HepG2 (cell line): Measurements from ENCODE around the gene UBE2I. TPM values are rescaled to one million over a fixed set of nuclear protein-coding genes. Genes with fewer than 3 reads are reported as not detected.

Experiments used
- CEBPZ ChIP-seq: IDR thresholded peaks from 2 replicates; pipeline ENCODE4 v1.6.1; 2012; ENCODE audit warnings: low read length, improper control_type of control experiment
- FOXA3 ChIP-seq: IDR thresholded peaks from 2 replicates; pipeline ENCODE4 v1.6.1; 2016; ENCODE audit warnings: missing genetic modification reagents, missing compliant biosample characterization
- IRX3 ChIP-seq: sonication (generic); formaldehyde crosslinking; IDR thresholded peaks from 2 replicates; pipeline ENCODE4 v1.8.1; 2023; ENCODE audit warnings: mild to moderate bottlenecking, low read depth, missing genetic modification reagents, borderline replicate concordance
- PAXIP1 ChIP-seq: sonication (generic); formaldehyde crosslinking; conservative IDR thresholded peaks from 2 replicates; pipeline ENCODE4 v1.4.0; 2020; ENCODE audit warnings: mild to moderate bottlenecking, missing genetic modification reagents, moderate library complexity
- SYNCRIP ChIP-seq: fragments of 200-400 bp; formaldehyde crosslinking; IDR thresholded peaks from 2 replicates; pipeline ENCODE4 v1.6.1; 2018; ENCODE audit warnings: mild to moderate bottlenecking, low read depth, low read length; ENCODE audit not compliant: insufficient read depth
- ZBTB26 ChIP-seq: IDR thresholded peaks from 2 replicates; pipeline ENCODE4 v1.6.1; 2016; ENCODE audit warnings: missing compliant biosample characterization, missing genetic modification reagents, borderline replicate concordance
- ZNF572 ChIP-seq: sonication (generic); formaldehyde crosslinking; IDR thresholded peaks from 2 replicates; pipeline ENCODE4 v1.5.1; 2020; ENCODE audit warnings: mild to moderate bottlenecking, missing genetic modification reagents
- polyA plus RNA-seq, 8 experiments: library from polyadenylated mRNA; depleted of rRNA in 3 of 8; stranded (reverse) in 7 of 8; unstranded in 1 of 8; fragments of >200 nt; fragmentation: Illumina TruSeq in 4 of 8; extraction: Trizol in 4 of 8; gene quantifications; 2 replicates each; pipeline versions ENCODE4 v1.2.1 to v1.2.3, GENCODE V29; 2011 to 2016; ENCODE audit warnings: low read depth in 4 of 8, missing spikeins in 1 of 8, mixed read lengths in 1 of 8; ENCODE audit not compliant: insufficient read depth in 1 of 8
- total RNA-seq, 5 experiments: library from RNA; depleted of rRNA; stranded (reverse); fragments of >200 nt; fragmentation: Illumina TruSeq; extraction: Trizol; gene quantifications; 2 replicates each; pipeline ENCODE4 v1.2.3, GENCODE V29; 2016; ENCODE audit warnings: low read depth in 1 of 5
- TF ChIP-seq, protein P1 (sequence below): sonication (generic); formaldehyde crosslinking; IDR thresholded peaks from 2 replicates; pipeline ENCODE4 v1.9.0; 2022; ENCODE audit warnings: missing genetic modification reagents, mild to moderate bottlenecking, borderline replicate concordance

The UBE2I gene
- total and polyA plus RNA-seq, 2 of the 13 experiments (the other 11 are each of a cell fraction or from before 2014, with no cell fraction given), result 75.8 to 98.9 TPM

GRCh38 chr16:1289477-1289866 lies 20.0 kb upstream of the UBE2I start (continued):
- TF ChIP-seq SYNCRIP (no peak), PAXIP1 (CRISPR knock-in tag) (no peak), ZBTB26 (no peak), CEBPZ (no peak), ZNF572 (CRISPR knock-in tag) (0 out of 2 replicates have a peak, but pooled peaks have one; percentile 23), FOXA3 (CRISPR knock-in tag) (no peak), IRX3 (CRISPR knock-in tag) (no peak)
- TF ChIP-seq, protein P1, sequence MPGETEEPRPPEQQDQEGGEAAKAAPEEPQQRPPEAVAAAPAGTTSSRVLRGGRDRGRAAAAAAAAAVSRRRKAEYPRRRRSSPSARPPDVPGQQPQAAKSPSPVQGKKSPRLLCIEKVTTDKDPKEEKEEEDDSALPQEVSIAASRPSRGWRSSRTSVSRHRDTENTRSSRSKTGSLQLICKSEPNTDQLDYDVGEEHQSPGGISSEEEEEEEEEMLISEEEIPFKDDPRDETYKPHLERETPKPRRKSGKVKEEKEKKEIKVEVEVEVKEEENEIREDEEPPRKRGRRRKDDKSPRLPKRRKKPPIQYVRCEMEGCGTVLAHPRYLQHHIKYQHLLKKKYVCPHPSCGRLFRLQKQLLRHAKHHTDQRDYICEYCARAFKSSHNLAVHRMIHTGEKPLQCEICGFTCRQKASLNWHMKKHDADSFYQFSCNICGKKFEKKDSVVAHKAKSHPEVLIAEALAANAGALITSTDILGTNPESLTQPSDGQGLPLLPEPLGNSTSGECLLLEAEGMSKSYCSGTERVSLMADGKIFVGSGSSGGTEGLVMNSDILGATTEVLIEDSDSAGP (CRISPR knock-in tag), result 0 out of 2 replicates have a peak, but pooled peaks have one; percentile 11
- TF ChIP-seq, all 625 proteins: peak for 2
